ENCODE results near the gene SLC35F1. TPM values are rescaled to one million over a fixed set of nuclear protein-coding genes. Genes with fewer than 3 reads are reported as not detected.

SLC35F1 gene
- total RNA-seq, 2 donors from 2014 or later = under 0.01 to 0.78 TPM

GRCh38 chr6:118288355-118289124 lies 381.5 kb downstream of the SLC35F1 start:
- DNase-seq (no peak), ATAC-seq (no peak)
- Histone ChIP-seq H3K4me1 (no peaks in the 10 kb centered on the region), H3K27me3 (no peaks in the 10 kb centered on the region), H3K27ac (no peak overlapping the region), H3K4me3 (no peak overlapping the region), H3K36me3 (replicated peaks in 1 of 2; ENCODE audit: insufficient read depth in 1 of 2, low read depth in 2 of 2) (no peaks in the 10 kb centered on the region), H3K9me3 (no peaks in the 10 kb centered on the region)
- intact Hi-C loops (cut with DNase I) = no loop called here
- 41 to 65% methylated on average over 2 of the region's 2 CpGs for WGBS, 2 donors
- TF ChIP-seq POLR2A (IDR thresholded peaks at IDR 0.05) = no peak
- TF ChIP-seq CTCF (IDR thresholded peaks at IDR 0.05) = no peak

DNA sequence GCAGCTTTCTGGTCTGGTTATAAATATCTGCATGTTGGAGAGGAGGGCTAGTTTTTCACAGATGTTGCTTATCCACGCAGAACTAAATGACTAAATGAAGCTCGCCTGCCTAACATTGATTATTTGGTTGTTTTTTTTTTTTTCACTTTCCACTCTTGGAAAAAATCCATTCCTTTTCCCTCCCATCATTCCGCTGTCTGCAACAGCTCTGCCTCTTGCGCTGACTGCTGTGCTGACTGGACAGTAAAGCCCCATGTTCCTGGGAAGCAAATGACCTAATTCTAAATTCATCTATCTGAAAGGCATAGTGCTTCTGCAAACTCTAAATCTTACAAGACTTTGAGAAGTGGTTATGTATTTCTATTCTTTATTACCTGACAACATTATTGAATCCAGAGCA lies 385.5 kb downstream of the SLC35F1 start:
- Histone ChIP-seq H3K4me1 (peaks cover 7% of the 10 kb centered on the region), H3K4me3 (no peak overlapping the region), H3K27ac (no peak overlapping the region), H3K27me3 (no peaks in the 10 kb centered on the region), H3K36me3 (replicated peaks in 1 of 2; ENCODE audit: insufficient read depth in 1 of 2, low read depth in 2 of 2) (no peaks in the 10 kb centered on the region), H3K9me3 (no peaks in the 10 kb centered on the region)
- no peak for ATAC-seq
- WGBS, 2 donors = 71 to 73% methylated on average over 4 of the region's 4 CpGs
- TF ChIP-seq POLR2A (IDR thresholded peaks at IDR 0.05) (no peak), CTCF (IDR thresholded peaks at IDR 0.05) (no peak)
- DNase-seq = no peak
- intact Hi-C loops (cut with DNase I) = no loop called here

- H3K27ac ChIP-seq = no peak overlapping the region
- H3K4me1 ChIP-seq = peaks cover 7% of the 10 kb centered on the region
- TF ChIP-seq POLR2A (IDR thresholded peaks at IDR 0.05) (no peak), CTCF (IDR thresholded peaks at IDR 0.05) (no peak)
- ATAC-seq (no peak), DNase-seq (no peak)
- no peak overlapping the region for H3K4me3 ChIP-seq
- intact Hi-C loops (cut with DNase I) = no loop called here
- no peaks in the 10 kb centered on the region for H3K9me3 ChIP-seq
- H3K27me3 ChIP-seq = no peaks in the 10 kb centered on the region
- WGBS, 2 donors = 86 to 100% methylated on average over 1 of the region's 1 CpG
- no peaks in the 10 kb centered on the region for H3K36me3 ChIP-seq (replicated peaks in 1 of 2; ENCODE audit: insufficient read depth in 1 of 2, low read depth in 2 of 2)
These were observed 387.8 kb downstream of the SLC35F1 start for GRCh38 chr6:118294906-118295305.

GRCh38 chr6:118295336-118295735 lies 388.3 kb downstream of the SLC35F1 start:
- H3K27me3 ChIP-seq = no peaks in the 10 kb centered on the region
- H3K27ac ChIP-seq = no peak overlapping the region
- no peaks in the 10 kb centered on the region for H3K36me3 ChIP-seq (replicated peaks in 1 of 2; ENCODE audit: insufficient read depth in 1 of 2, low read depth in 2 of 2)
- no peak for TF ChIP-seq CTCF (IDR thresholded peaks at IDR 0.05)
- TF ChIP-seq POLR2A (IDR thresholded peaks at IDR 0.05) = no peak
- ATAC-seq (no peak), DNase-seq (no peak)
- H3K9me3 ChIP-seq = no peaks in the 10 kb centered on the region
- H3K4me1 ChIP-seq = peaks cover 7% of the 10 kb centered on the region
- intact Hi-C loops (cut with DNase I) = no loop called here
- H3K4me3 ChIP-seq = no peak overlapping the region
